ENCODE measurements around the gene BPIFB2.

Gene BPIFB2

DNA sequence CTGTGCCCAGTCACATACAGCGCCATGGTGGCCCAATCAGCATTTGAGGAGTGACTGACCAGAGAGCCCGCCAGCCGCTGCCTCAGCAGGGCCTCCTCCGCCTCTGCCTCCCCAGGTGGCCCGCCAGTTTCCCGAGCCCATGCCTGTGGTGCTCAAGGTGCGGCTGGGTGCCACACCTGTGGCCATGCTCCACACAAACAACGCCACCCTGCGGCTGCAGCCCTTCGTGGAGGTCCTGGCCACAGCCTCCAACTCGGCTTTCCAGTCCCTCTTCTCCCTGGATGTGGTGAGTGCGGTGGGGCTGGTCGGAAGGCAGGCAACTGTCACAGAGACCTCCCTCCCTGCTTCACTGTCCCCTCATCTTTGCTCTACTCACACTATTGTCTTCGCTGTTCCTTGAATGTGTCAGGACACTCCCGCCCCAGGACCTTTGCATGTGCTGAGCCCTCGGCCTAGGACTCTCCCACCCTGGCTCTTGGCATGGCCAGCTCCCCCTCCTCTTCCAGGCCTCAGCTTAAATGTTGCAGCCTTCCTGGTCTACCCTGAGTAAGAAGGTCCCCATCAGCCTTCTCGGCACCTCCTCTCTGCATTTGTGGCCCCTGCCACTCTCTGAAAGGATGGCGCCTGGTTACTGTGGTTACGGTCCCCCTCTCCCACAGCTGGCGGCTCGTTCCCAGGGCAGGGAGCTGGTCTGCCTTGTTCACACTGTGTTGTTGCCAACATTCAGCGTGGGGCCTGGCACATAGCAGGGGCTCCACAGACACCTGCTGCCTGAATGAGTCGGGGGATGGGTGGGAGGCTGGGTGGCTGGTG, 12.2 kb downstream of the BPIFB2 start:
- TF ChIP-seq PAX5 (IDR thresholded peaks at IDR 0.05; ENCODE audit: insufficient read depth, low read length, severe bottlenecking) (no peak), POLR2A (IDR thresholded peaks at IDR 0.05; ENCODE audit: low read depth, low read length) (no peak), SPI1 (IDR thresholded peaks at IDR 0.05; ENCODE audit: low read depth, low read length) (no peak), TAF1 (IDR thresholded peaks at IDR 0.05; ENCODE audit: low read depth, low read length) (no peak), POLR2AphosphoS5 (IDR thresholded peaks at IDR 0.05; ENCODE audit: low read depth, low read length) (no peak), POU2F2 (IDR thresholded peaks at IDR 0.05; ENCODE audit: low read depth, low read length) (no peak)
- FAIRE-seq = no peak
- DNase-seq (ENCODE audit: insufficient read length, low spot score) = no peak

- no peak for TF ChIP-seq PAX5 (IDR thresholded peaks at IDR 0.05; ENCODE audit: insufficient read depth, low read length, severe bottlenecking)
- no peak for TF ChIP-seq POU2F2 (IDR thresholded peaks at IDR 0.05; ENCODE audit: low read depth, low read length)
- TF ChIP-seq SPI1 (IDR thresholded peaks at IDR 0.05; ENCODE audit: low read depth, low read length) = no peak
- no peak for TF ChIP-seq POLR2AphosphoS5 (IDR thresholded peaks at IDR 0.05; ENCODE audit: low read depth, low read length)
- no peak for TF ChIP-seq POLR2A (IDR thresholded peaks at IDR 0.05; ENCODE audit: low read depth, low read length)
- no peak for TF ChIP-seq TAF1 (IDR thresholded peaks at IDR 0.05; ENCODE audit: low read depth, low read length)
- DNase-seq (ENCODE audit: insufficient read length, low spot score) (no peak), FAIRE-seq (no peak)
These were observed 13.0 kb downstream of the BPIFB2 start for GRCh38 chr20:33020278-33021161.

DNA sequence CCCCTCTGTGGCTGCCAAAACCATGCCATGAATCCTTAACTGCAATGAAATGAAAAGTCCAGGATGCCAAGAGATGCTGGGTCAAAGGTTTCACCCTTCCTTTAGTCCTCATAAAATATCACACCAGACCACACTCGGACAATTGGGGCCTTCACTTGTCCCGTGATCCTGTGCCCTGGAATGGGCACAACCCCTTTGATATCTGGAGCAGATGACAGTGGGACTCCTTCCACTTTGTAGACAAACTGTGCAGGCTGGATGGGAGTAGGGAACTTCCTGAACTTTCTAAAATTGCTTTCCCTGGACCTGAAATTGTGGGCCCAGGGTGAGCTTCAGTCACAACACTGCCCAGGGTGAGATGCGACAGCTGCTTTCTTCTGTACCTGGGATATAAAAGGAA, 14.4 kb downstream of the BPIFB2 start:
- no peak for FAIRE-seq
- DNase-seq (ENCODE audit: insufficient read length, low spot score) = no peak
- TF ChIP-seq SPI1 (IDR thresholded peaks at IDR 0.05; ENCODE audit: low read depth, low read length) (no peak), PAX5 (IDR thresholded peaks at IDR 0.05; ENCODE audit: insufficient read depth, low read length, severe bottlenecking) (no peak), POLR2AphosphoS5 (IDR thresholded peaks at IDR 0.05; ENCODE audit: low read depth, low read length) (no peak), POU2F2 (IDR thresholded peaks at IDR 0.05; ENCODE audit: low read depth, low read length) (no peak), POLR2A (IDR thresholded peaks at IDR 0.05; ENCODE audit: low read depth, low read length) (no peak), TAF1 (IDR thresholded peaks at IDR 0.05; ENCODE audit: low read depth, low read length) (no peak)

DNA sequence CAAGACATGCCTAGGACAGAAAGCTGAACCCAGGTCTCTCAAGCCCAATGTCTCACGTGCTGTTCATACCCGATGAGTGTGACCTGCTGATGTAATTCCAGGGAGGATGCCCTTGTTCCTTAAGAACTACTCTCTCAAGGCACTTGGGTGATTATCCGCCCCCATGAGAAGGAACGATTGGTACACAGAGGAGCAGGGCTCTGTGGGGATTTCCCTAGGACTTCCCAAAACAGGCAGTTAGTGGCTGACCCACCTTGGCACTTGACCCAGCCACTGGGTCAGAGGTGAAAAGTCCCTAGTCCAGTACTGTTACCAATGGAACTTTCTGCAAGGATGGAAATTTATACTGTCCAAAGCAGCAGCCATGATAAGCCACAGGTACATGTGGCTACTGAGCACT, 14.8 kb downstream of the BPIFB2 start:
- FAIRE-seq (no peak), DNase-seq (ENCODE audit: insufficient read length, low spot score) (no peak)
- TF ChIP-seq TAF1 (IDR thresholded peaks at IDR 0.05; ENCODE audit: low read depth, low read length) (no peak), SPI1 (IDR thresholded peaks at IDR 0.05; ENCODE audit: low read depth, low read length) (no peak), POU2F2 (IDR thresholded peaks at IDR 0.05; ENCODE audit: low read depth, low read length) (no peak), POLR2AphosphoS5 (IDR thresholded peaks at IDR 0.05; ENCODE audit: low read depth, low read length) (no peak), PAX5 (IDR thresholded peaks at IDR 0.05; ENCODE audit: insufficient read depth, low read length, severe bottlenecking) (no peak)

GRCh38 chr20:33022694-33023438, 15.4 kb downstream of the BPIFB2 start:
- no peak for FAIRE-seq
- DNase-seq (ENCODE audit: insufficient read length, low spot score) = no peak
- no peak for TF ChIP-seq POU2F2 (IDR thresholded peaks at IDR 0.05; ENCODE audit: low read depth, low read length)
- TF ChIP-seq POLR2AphosphoS5 (IDR thresholded peaks at IDR 0.05; ENCODE audit: low read depth, low read length) = no peak
- no peak for TF ChIP-seq PAX5 (IDR thresholded peaks at IDR 0.05; ENCODE audit: insufficient read depth, low read length, severe bottlenecking)
- TF ChIP-seq POLR2A (IDR thresholded peaks at IDR 0.05; ENCODE audit: low read depth, low read length) = no peak
- TF ChIP-seq SPI1 (IDR thresholded peaks at IDR 0.05; ENCODE audit: low read depth, low read length) = no peak
- no peak for TF ChIP-seq TAF1 (IDR thresholded peaks at IDR 0.05; ENCODE audit: low read depth, low read length)

GRCh38 chr20:33023439-33024242, 16.1 kb downstream of the BPIFB2 start:
- no peak for TF ChIP-seq PAX5 (IDR thresholded peaks at IDR 0.05; ENCODE audit: insufficient read depth, low read length, severe bottlenecking)
- no peak for TF ChIP-seq POU2F2 (IDR thresholded peaks at IDR 0.05; ENCODE audit: low read depth, low read length)
- TF ChIP-seq POLR2A (IDR thresholded peaks at IDR 0.05; ENCODE audit: low read depth, low read length) = no peak
- no peak for TF ChIP-seq TAF1 (IDR thresholded peaks at IDR 0.05; ENCODE audit: low read depth, low read length)
- TF ChIP-seq SPI1 (IDR thresholded peaks at IDR 0.05; ENCODE audit: low read depth, low read length) = no peak
- DNase-seq (ENCODE audit: insufficient read length, low spot score) = no peak
- no peak for FAIRE-seq

GRCh38 chr20:33024243-33024560, 16.7 kb downstream of the BPIFB2 start:
- DNase-seq (ENCODE audit: insufficient read length, low spot score) (no peak), FAIRE-seq (no peak)
- TF ChIP-seq POU2F2 (IDR thresholded peaks at IDR 0.05; ENCODE audit: low read depth, low read length) (no peak), TAF1 (IDR thresholded peaks at IDR 0.05; ENCODE audit: low read depth, low read length) (no peak), PAX5 (IDR thresholded peaks at IDR 0.05; ENCODE audit: insufficient read depth, low read length, severe bottlenecking) (no peak), SPI1 (IDR thresholded peaks at IDR 0.05; ENCODE audit: low read depth, low read length) (no peak), POLR2AphosphoS5 (IDR thresholded peaks at IDR 0.05; ENCODE audit: low read depth, low read length) (no peak), POLR2A (IDR thresholded peaks at IDR 0.05; ENCODE audit: low read depth, low read length) (no peak)

GRCh38 chr20:33024609-33025317, 17.3 kb downstream of the BPIFB2 start:
- DNase-seq (ENCODE audit: insufficient read length, low spot score) (no peak), FAIRE-seq (no peak)
- TF ChIP-seq POU2F2 (IDR thresholded peaks at IDR 0.05; ENCODE audit: low read depth, low read length) = no peak
- no peak for TF ChIP-seq TAF1 (IDR thresholded peaks at IDR 0.05; ENCODE audit: low read depth, low read length)
- TF ChIP-seq POLR2AphosphoS5 (IDR thresholded peaks at IDR 0.05; ENCODE audit: low read depth, low read length) = no peak
- no peak for TF ChIP-seq PAX5 (IDR thresholded peaks at IDR 0.05; ENCODE audit: insufficient read depth, low read length, severe bottlenecking)
- TF ChIP-seq SPI1 (IDR thresholded peaks at IDR 0.05; ENCODE audit: low read depth, low read length) = no peak
- no peak for TF ChIP-seq POLR2A (IDR thresholded peaks at IDR 0.05; ENCODE audit: low read depth, low read length)
